Measurements from ENCODE around the gene VN1R5.
"Not testable (repeated sequence)": the region's sequence is repeated elsewhere in the genome, so short reads cannot be mapped to it uniquely, and the experiment has no call there.

VN1R5 gene

DNA sequence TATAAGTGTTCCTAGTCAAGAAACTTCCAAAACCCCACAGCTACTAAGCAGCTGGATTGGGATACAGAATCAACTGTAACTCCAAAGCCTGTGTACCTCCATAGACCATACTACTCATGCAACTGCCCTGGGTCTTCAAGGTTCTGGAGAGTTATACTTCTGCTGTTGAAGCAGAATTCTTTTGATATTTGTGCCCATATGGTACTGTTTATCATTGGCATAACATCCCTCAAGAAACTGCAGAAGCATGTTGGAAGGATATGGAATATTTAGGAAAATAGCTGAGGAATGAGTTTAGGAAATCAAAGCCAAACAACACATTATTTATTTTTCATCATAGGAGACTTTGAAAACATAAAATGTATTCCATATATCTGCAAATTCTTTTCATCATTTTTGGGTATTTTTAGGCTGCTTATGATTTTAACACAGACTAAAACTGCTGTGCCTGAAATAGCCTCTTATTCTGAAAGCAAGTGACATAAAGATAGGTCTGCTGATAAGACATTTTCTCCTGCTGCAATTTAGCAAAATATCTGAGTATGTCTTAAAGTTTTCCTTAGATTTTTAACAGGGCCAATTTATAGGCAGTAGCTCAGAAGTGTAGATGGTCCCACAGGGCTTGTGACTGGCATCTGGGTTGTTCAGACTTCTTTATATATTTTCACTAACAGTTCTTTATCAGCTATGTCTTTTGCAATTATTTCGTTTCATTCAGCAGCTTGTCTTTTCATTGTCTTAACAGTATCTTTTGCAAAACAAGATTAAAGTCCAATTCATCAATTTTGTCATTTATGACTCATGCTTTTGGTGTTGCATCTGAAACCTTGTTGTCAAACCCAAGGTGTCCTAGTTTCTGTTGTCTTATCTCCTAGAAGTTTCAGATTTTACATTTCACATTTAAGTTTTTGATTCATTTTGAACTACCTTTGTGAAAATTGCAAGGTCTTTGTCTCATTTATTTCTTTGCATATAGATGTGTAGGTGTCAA is 43.0 kb upstream of the VN1R5 start:
- H3K4me1 ChIP-seq: no peaks in the 10 kb centered on the region
- no peaks in the 10 kb centered on the region for H3K36me3 ChIP-seq
- no peak overlapping the region for H3K4me3 ChIP-seq (ENCODE audit: low read depth, low read length)
- no peaks in the 10 kb centered on the region for H3K9me3 ChIP-seq
- TF ChIP-seq, protein P1, sequence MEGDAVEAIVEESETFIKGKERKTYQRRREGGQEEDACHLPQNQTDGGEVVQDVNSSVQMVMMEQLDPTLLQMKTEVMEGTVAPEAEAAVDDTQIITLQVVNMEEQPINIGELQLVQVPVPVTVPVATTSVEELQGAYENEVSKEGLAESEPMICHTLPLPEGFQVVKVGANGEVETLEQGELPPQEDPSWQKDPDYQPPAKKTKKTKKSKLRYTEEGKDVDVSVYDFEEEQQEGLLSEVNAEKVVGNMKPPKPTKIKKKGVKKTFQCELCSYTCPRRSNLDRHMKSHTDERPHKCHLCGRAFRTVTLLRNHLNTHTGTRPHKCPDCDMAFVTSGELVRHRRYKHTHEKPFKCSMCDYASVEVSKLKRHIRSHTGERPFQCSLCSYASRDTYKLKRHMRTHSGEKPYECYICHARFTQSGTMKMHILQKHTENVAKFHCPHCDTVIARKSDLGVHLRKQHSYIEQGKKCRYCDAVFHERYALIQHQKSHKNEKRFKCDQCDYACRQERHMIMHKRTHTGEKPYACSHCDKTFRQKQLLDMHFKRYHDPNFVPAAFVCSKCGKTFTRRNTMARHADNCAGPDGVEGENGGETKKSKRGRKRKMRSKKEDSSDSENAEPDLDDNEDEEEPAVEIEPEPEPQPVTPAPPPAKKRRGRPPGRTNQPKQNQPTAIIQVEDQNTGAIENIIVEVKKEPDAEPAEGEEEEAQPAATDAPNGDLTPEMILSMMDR (IDR thresholded peaks at IDR 0.05; ENCODE audit: low read depth, low read length): no peak
- H3K27me3 ChIP-seq: peaks cover 9% of the 10 kb centered on the region
- DNase-seq: no peak

GRCh38 chr1:247216261-247216660 is 39.6 kb upstream of the VN1R5 start:
- no peak overlapping the region for H3K4me3 ChIP-seq (ENCODE audit: low read depth, low read length)
- no peaks in the 10 kb centered on the region; the same call in 1 of the 2 replicates for H3K9me3 ChIP-seq
- DNase-seq: no peak
- H3K4me1 ChIP-seq: no peaks in the 10 kb centered on the region
- H3K27me3 ChIP-seq: peaks cover 9% of the 10 kb centered on the region
- H3K36me3 ChIP-seq: no peaks in the 10 kb centered on the region
- TF ChIP-seq, protein P1 (IDR thresholded peaks at IDR 0.05; ENCODE audit: low read depth, low read length): no peak

- no peak for DNase-seq
- Histone ChIP-seq H3K27me3 (peaks cover 16% of the 10 kb centered on the region), H3K36me3 (no peaks in the 10 kb centered on the region), H3K4me1 (no peaks in the 10 kb centered on the region), H3K9me3 (no peaks in the 10 kb centered on the region; the same call in 1 of the 2 replicates), H3K4me3 (ENCODE audit: low read depth, low read length) (no peak overlapping the region)
- TF ChIP-seq, protein P1 (IDR thresholded peaks at IDR 0.05; ENCODE audit: low read depth, low read length): no peak
Measured at GRCh38 chr1:247218121-247218651, 37.7 kb upstream of the VN1R5 start.

DNA sequence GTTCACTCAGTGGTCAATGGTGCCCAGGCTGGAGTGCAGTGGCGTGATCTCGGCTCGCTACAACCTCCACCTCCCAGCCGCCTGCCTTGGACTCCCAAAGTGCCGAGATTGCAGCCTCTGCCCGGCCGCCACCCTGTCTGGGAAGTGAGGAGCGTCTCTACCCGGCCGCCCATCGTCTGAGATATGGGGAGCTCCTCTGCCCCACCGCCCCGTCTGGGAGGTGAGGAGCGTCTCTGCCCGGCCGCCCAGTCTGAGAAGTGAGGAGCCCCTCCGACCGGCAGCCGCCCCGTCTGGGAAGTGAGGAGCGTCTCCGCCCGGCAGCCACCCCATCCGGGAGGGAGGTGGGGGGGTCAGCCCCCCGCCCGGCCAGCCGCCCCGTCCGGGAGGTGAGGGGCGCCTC is 35.6 kb upstream of the VN1R5 start:
- H3K36me3 ChIP-seq; H3K4me3 ChIP-seq (ENCODE audit: low read depth, low read length); H3K4me1 ChIP-seq; H3K9me3 ChIP-seq; DNase-seq: not testable (repeated sequence)
- H3K27me3 ChIP-seq: peaks cover 16% of the 10 kb centered on the region

DNA sequence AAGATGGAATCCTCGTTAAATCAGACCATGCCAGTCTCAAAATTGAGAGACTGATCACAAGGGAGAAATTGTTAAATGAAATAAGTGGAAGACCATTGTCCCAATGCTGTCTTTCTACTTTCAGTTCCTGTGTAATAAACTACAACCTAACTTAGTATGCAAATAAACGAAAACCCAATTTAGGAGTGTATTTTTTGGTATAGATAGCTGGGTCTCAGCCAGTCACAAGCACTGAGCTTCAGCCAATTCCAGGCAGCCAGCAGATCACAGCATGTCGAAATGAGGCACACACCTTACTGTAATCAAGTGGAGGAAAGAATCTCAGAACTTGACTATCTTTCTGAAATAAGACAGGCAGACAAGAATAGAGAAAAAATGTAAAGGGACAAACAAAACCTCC is 33.0 kb upstream of the VN1R5 start:
- no peak for DNase-seq
- Histone ChIP-seq H3K9me3 (no peaks in the 10 kb centered on the region; the same call in 1 of the 2 replicates), H3K36me3 (no peaks in the 10 kb centered on the region), H3K4me3 (ENCODE audit: low read depth, low read length) (no peak overlapping the region), H3K4me1 (no peaks in the 10 kb centered on the region), H3K27me3 (peaks cover 6% of the 10 kb centered on the region; the same call in 1 of the 2 replicates)
- TF ChIP-seq, protein P1 (IDR thresholded peaks at IDR 0.05; ENCODE audit: low read depth, low read length): no peak

DNA sequence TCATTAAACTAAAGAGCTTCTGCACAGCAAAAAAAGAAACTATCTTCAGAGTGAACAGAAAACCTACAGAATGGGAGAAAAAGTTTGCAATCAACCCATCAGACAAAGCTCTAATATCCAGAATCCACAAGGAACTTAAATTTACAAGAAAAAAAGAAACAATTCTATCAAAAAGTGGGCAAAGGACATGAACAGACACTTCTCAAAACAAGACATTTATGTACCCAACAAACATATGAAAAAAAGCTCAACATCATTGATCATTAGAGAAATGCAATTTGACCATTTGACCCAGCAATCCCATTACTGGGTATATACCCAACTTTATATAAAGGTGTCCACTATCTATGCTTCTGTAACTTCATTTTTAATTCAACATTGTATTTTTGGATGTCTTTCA is 31.1 kb upstream of the VN1R5 start:
- no peaks in the 10 kb centered on the region for H3K36me3 ChIP-seq
- DNase-seq: no peak
- peaks cover 6% of the 10 kb centered on the region; the same call in 1 of the 2 replicates for H3K27me3 ChIP-seq
- TF ChIP-seq, protein P1 (IDR thresholded peaks at IDR 0.05; ENCODE audit: low read depth, low read length): no peak
- H3K4me3 ChIP-seq (ENCODE audit: low read depth, low read length): no peak overlapping the region
- H3K9me3 ChIP-seq: no peaks in the 10 kb centered on the region; the same call in 1 of the 2 replicates
- no peaks in the 10 kb centered on the region for H3K4me1 ChIP-seq
